ENCODE results near the gene IPO11.
"Not testable (repeated sequence)": the region's sequence is repeated elsewhere in the genome, so short reads cannot be mapped to it uniquely, and the experiment has no call there.

- TF ChIP-seq, protein P1, sequence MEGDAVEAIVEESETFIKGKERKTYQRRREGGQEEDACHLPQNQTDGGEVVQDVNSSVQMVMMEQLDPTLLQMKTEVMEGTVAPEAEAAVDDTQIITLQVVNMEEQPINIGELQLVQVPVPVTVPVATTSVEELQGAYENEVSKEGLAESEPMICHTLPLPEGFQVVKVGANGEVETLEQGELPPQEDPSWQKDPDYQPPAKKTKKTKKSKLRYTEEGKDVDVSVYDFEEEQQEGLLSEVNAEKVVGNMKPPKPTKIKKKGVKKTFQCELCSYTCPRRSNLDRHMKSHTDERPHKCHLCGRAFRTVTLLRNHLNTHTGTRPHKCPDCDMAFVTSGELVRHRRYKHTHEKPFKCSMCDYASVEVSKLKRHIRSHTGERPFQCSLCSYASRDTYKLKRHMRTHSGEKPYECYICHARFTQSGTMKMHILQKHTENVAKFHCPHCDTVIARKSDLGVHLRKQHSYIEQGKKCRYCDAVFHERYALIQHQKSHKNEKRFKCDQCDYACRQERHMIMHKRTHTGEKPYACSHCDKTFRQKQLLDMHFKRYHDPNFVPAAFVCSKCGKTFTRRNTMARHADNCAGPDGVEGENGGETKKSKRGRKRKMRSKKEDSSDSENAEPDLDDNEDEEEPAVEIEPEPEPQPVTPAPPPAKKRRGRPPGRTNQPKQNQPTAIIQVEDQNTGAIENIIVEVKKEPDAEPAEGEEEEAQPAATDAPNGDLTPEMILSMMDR (conservative IDR thresholded peaks at IDR 0.05; ENCODE audit: low read depth, low read length), result not testable (repeated sequence)
- TF ChIP-seq EZH2 (IDR thresholded peaks at IDR 0.05; ENCODE audit: borderline replicate concordance, low read depth, low read length, poor library complexity, severe bottlenecking), result not testable (repeated sequence)
Observed at GRCh38 chr5:62624436-62624835, 211.9 kb downstream of the IPO11 start.

Data from A673 (cell line).